AG10803 (cell line): Measurements from ENCODE around the gene PTGER4.

ENCODE experiments used
- DNase-seq: peaks from one replicate; pipeline ENCODE4 v3.0.0; 2010; ENCODE audit warnings: low read depth
- H3K4me3 ChIP-seq: 2 replicates; pipeline ENCODE4 v1.5.1; 2011; ENCODE audit warnings: mild to moderate bottlenecking, low read length, control low read depth
- CTCF ChIP-seq: conservative IDR thresholded peaks from 2 replicates; pipeline ENCODE4 v1.5.1; 2011; ENCODE audit warnings: mild to moderate bottlenecking, low read length, control low read depth, inconsistent platforms

The PTGER4 gene

GRCh38 chr5:40648150-40648549 lies 31.6 kb upstream of the PTGER4 start:
- no peak overlapping the region for H3K4me3 ChIP-seq
- TF ChIP-seq CTCF: no peak
- no peak for DNase-seq

GRCh38 chr5:40649463-40650030 lies 30.2 kb upstream of the PTGER4 start:
- no peak overlapping the region for H3K4me3 ChIP-seq
- TF ChIP-seq CTCF: no peak
- DNase-seq: no peak

- H3K4me3 ChIP-seq: no peak overlapping the region
- no peak for DNase-seq
- TF ChIP-seq CTCF: no peak
These were observed 28.5 kb upstream of the PTGER4 start for GRCh38 chr5:40651201-40651600.

GRCh38 chr5:40652441-40653220 lies 27.1 kb upstream of the PTGER4 start:
- no peak for TF ChIP-seq CTCF

GRCh38 chr5:40653221-40654022 lies 26.3 kb upstream of the PTGER4 start:
- TF ChIP-seq CTCF: no peak
- no peak overlapping the region for H3K4me3 ChIP-seq
- DNase-seq: no peak

More at GRCh38 chr5:40652441-40653220, 27.1 kb upstream of the PTGER4 start:
- no peak for DNase-seq
- H3K4me3 ChIP-seq: no peak overlapping the region

- no peak overlapping the region for H3K4me3 ChIP-seq
- TF ChIP-seq CTCF: no peak
- DNase-seq: peak; percentile 8
These were observed 25.2 kb upstream of the PTGER4 start for GRCh38 chr5:40654377-40654991.
